Activated naive CD4-positive, alpha-beta T cell treated with anti-CD3 and anti-CD28 coated beads, Interleukin-2, amount 50 U/mL, for 16 hours (primary cell): ENCODE data around the gene LGALS9B.
"Not testable (repeated sequence)": the region's sequence is repeated elsewhere in the genome, so short reads cannot be mapped to it uniquely, and the experiment has no call there.

Source experiments
- DNase-seq: peaks from one replicate; pipeline ENCODE4 v3.0.0-alpha.2; 2020

Gene LGALS9B

GRCh38 chr17:20466553-20466952 is 786 bp downstream of the LGALS9B start:
- not testable (repeated sequence) for DNase-seq

DNA sequence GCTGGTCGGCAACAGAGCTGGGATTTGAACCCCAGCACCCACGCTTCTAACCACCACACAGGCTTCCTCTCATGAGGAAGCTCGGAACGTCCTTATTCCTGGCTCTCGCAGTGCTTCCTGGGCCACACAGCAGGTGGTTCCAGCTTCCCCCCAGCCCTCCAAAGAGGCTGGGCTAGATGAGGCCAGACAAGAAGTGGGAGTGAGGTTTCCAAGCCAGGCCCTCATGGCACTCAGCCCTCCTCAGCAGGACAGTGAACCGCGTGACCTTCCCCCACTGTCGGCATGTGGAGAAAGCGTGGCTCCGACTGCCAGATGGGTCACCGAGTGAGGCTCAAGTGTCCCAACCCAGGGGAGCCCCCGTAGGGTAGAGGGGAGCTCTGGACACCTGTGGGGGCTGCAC is 1.8 kb downstream of the LGALS9B start:
- not testable (repeated sequence) for DNase-seq

GRCh38 chr17:20464854-20465414 is 2.4 kb downstream of the LGALS9B start:
- DNase-seq: not testable (repeated sequence)

- not testable (repeated sequence) for DNase-seq
Observed at GRCh38 chr17:20462158-20462557, 5.2 kb downstream of the LGALS9B start.

GRCh38 chr17:20457848-20458381 is 9.4 kb downstream of the LGALS9B start:
- DNase-seq: not testable (repeated sequence)

- not testable (repeated sequence) for DNase-seq
Observed at GRCh38 chr17:20455106-20455505, 12.2 kb downstream of the LGALS9B start.

- not testable (repeated sequence) for DNase-seq
Observed at GRCh38 chr17:20453820-20454434, 13.4 kb downstream of the LGALS9B start.

DNA sequence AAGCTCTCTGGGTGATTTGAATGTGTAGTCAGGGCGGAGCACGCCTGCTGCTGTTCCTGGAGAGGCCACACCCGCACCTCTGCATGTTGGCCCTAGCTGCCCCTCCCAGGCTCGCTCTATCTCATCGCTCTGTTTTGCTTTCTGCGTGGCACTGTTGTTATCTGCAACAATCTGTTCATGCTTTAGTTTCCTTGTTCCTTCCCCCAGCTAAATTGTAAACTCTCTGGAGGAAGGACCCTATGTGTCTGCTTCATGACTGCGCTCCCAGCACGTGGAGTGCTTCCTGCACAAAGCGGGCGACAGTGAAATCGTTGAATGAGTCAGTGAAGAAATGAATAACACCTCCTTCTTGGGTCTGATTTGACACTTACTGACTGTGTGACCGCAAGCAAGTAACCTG is 16.5 kb downstream of the LGALS9B start:
- not testable (repeated sequence) for DNase-seq

DNA sequence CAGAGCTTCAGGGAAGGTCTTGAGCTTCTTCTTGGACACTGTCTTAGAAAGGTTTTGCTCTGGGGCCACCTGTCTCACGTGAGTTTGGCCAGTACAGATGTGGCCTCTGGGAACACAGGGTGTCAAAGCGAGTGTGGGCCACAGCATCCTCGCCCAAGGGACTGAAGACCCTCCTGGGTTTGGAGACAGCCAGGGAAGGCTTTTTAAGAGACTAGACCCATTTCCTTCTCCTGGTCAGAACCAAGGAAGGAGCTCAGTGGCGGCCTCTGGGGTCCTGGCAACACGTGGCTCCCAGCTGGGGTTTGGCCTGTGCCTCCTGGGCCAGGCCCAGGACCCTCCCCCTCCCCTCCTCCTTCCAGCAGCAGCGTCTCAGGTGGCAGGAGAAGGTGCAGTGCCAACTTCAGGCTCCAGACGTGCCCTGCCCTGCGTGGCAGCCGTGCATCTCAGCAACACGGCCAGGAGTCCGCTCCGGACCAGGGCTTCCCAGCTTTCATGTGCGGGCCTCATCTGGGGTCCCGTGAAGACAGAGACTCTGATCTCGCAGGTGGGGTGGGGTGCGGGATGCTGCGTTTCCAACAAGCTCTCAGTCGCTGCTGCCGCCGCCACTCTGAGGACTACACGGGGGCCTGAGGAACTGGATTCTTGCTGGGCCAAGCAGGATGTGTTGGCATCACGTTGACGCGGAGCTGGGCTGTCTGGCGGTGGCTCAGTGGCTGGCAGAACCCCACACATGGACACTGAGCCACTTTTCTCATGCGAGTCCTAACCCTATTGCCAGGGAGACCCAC is 19.6 kb downstream of the LGALS9B start:
- not testable (repeated sequence) for DNase-seq

DNA sequence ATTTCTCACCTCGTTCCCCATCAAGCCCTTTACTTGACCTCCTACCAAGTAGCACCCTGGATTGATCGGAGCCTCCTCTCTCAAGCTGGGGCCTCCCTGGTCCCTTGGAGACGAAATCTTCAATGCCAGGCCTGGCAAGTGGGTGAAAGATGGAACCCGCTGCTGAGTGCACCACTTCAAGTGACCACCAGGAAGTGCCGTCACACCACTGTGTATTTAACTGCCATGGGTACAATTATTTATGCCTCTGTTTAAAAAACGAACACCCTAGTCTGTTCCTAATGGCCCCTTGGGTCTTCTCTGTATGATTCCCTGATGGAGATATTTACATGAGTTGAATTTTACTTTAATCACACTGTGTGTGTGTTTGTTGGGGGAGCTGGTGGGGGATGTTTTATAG is 20.4 kb downstream of the LGALS9B start:
- DNase-seq: not testable (repeated sequence)

- DNase-seq: not testable (repeated sequence)
Observed at GRCh38 chr17:20444581-20445236, 22.6 kb downstream of the LGALS9B start.

GRCh38 chr17:20444173-20444572 is 23.2 kb downstream of the LGALS9B start:
- not testable (repeated sequence) for DNase-seq

GRCh38 chr17:20443632-20444031 is 23.7 kb downstream of the LGALS9B start:
- DNase-seq: not testable (repeated sequence)

DNA sequence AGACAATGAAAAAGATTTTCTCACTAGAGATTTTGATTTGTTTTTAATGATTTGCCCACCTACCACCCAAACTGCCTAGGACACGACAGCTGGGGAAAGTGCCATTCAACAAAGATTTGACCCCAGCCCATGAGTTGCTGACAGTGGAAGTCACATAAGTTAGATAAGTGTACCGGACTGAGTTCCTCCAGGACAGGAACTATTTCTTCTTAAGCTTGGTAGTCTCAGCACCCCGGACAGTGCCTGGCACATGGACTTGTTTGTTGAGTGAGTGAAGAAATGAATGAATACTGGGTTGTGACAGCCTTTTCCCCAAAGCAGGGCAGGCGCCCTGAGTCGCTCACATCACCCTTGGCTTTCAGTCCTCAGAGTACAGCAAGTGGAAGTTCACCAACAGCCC is 26.7 kb downstream of the LGALS9B start:
- not testable (repeated sequence) for DNase-seq

- DNase-seq: not testable (repeated sequence)
Observed at GRCh38 chr17:20435166-20435565, 32.2 kb downstream of the LGALS9B start.

DNA sequence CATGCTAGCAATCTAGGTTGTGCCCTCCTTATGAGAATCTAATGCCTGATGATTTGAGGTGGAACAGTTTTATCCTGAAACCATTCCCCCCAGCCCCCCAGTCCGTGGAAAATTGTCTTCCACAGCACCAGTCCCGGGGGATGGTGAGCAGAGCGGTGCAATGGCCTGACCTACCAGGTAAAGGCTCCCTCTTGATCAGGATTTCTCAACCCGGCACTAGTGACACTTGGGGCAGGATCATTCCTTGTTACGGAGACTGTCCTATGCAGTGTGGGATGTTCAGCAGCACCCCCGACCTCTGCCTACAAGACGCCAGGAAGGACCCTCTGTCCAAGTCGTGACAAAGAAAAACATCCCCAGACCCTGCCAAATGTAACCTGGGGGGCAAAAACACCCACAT is 34.0 kb downstream of the LGALS9B start:
- DNase-seq: not testable (repeated sequence)

GRCh38 chr17:20427264-20427663 is 40.1 kb downstream of the LGALS9B start:
- not testable (repeated sequence) for DNase-seq

GRCh38 chr17:20422826-20423225 is 44.5 kb downstream of the LGALS9B start:
- DNase-seq: not testable (repeated sequence)

- not testable (repeated sequence) for DNase-seq
Observed at GRCh38 chr17:20418838-20419237, 48.5 kb downstream of the LGALS9B start.

- DNase-seq: not testable (repeated sequence)
Observed at GRCh38 chr17:20417492-20418080, 49.8 kb downstream of the LGALS9B start.

GRCh38 chr17:20416381-20416911 is 50.9 kb downstream of the LGALS9B start:
- not testable (repeated sequence) for DNase-seq

GRCh38 chr17:20415479-20415878 is 51.9 kb downstream of the LGALS9B start:
- DNase-seq: not testable (repeated sequence)
